ENCODE results near the gene CHD9.
"Not testable (repeated sequence)": the region's sequence is repeated elsewhere in the genome, so short reads cannot be mapped to it uniquely, and the experiment has no call there.

Gene CHD9

GRCh38 chr16:53075461-53075860, 20.7 kb downstream of the CHD9 start:
- DNase-seq, result not testable (repeated sequence)

GRCh38 chr16:53078247-53078646, 23.5 kb downstream of the CHD9 start:
- no peak for DNase-seq

- no peak for DNase-seq
Observed at GRCh38 chr16:53078765-53079485, 24.1 kb downstream of the CHD9 start.

GRCh38 chr16:53080345-53081031, 25.7 kb downstream of the CHD9 start:
- no peak for DNase-seq

- no peak for DNase-seq
Observed at GRCh38 chr16:53081032-53081424, 26.2 kb downstream of the CHD9 start.

GRCh38 chr16:53081686-53082407, 27.1 kb downstream of the CHD9 start:
- no peak for DNase-seq

GRCh38 chr16:53082509-53082908, 27.7 kb downstream of the CHD9 start:
- DNase-seq, result no peak

- no peak for DNase-seq
Observed at GRCh38 chr16:53083119-53083518, 28.3 kb downstream of the CHD9 start.

GRCh38 chr16:53084141-53084541, 29.4 kb downstream of the CHD9 start:
- DNase-seq, result no peak

- no peak for DNase-seq
Observed at GRCh38 chr16:53084746-53085334, 30.0 kb downstream of the CHD9 start.

GRCh38 chr16:53085369-53085843, 30.6 kb downstream of the CHD9 start:
- DNase-seq, result peak; percentile 34

- DNase-seq, result no peak
Observed at GRCh38 chr16:53085931-53086421, 31.2 kb downstream of the CHD9 start.

GRCh38 chr16:53087101-53087500, 32.3 kb downstream of the CHD9 start:
- peak; percentile 7 for DNase-seq

- peak; percentile 24 for DNase-seq
Observed at GRCh38 chr16:53089434-53090285, 34.9 kb downstream of the CHD9 start.

- DNase-seq, result no peak
Observed at GRCh38 chr16:53090286-53090590, 35.4 kb downstream of the CHD9 start.

- DNase-seq, result no peak
Observed at GRCh38 chr16:53090591-53091411, 36.0 kb downstream of the CHD9 start.

- peak; percentile 82 for DNase-seq
Observed at GRCh38 chr16:53091466-53092211, 36.8 kb downstream of the CHD9 start.

GRCh38 chr16:53092284-53092683, 37.5 kb downstream of the CHD9 start:
- DNase-seq, result peak; percentile 44

- peak; percentile 46 for DNase-seq
Observed at GRCh38 chr16:53093162-53093744, 38.5 kb downstream of the CHD9 start.

- DNase-seq, result no peak
Observed at GRCh38 chr16:53094013-53094630, 39.3 kb downstream of the CHD9 start.

Measured in NCI-H82 (cell line).